ENCODE measurements around the gene DOCK3. TPM values are rescaled to one million over a fixed set of nuclear protein-coding genes. Genes with fewer than 3 reads are reported as not detected.
"Not testable (repeated sequence)": the region's sequence is repeated elsewhere in the genome, so short reads cannot be mapped to it uniquely, and the experiment has no call there.

Gene DOCK3
- total RNA-seq, 2 donors from 2014 or later, result 7.7 to 8.5 TPM

DNA sequence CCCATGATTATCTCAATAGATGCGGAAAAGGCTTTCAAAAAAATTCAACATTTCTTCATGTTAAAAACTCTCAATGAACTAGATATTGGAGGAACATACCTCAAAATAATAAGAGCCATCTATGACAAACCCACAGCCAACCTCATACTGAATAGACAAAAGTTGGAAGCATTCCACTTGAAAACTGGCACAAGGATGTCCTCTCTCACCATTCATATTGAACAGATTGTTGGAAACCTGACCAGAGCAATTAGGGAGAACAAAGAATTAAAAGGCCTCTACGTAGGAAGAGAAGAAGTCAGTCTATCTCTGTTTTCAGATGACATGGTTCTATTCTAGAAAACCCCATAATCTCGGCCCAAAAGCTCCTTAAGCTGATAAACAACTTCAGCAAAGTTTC is 435.9 kb downstream of the DOCK3 start:
- peaks cover 35% of the 10 kb centered on the region for H3K9me3 Mint-ChIP-seq

DNA sequence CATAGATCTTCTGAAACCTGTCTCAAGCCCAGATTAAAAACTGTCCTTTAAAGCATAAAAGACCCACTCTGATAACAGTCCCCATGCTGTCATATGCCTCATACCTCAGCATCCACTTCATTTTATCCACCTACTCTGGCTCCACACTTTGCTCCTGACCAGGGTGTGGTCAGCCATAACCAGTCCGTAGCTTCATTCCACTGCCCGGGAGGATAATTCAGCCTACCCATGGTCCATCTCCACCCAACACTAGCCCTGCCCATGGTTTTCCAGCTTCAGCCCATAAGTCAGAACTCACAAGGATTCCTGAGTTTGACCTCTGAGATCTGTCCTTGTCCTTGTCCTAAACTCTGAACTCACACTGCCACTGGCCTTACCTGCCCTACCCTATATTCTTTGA is 448.2 kb downstream of the DOCK3 start:
- no peaks in the 10 kb centered on the region for H3K27me3 ChIP-seq (ENCODE audit: control insufficient read depth, insufficient read depth, low read length, poor library complexity, severe bottlenecking)
- H3K4me3 ChIP-seq (ENCODE audit: low read length), result no peak overlapping the region
- Mint-ChIP-seq H3K27me3 (ENCODE audit: insufficient read depth) (no peaks in the 10 kb centered on the region), H3K9me3 (peaks cover 21% of the 10 kb centered on the region), H3K36me3 (ENCODE audit: low read depth) (peaks cover 2% of the 10 kb centered on the region), H3K4me3 (no peak overlapping the region), H3K4me1 (no peaks in the 10 kb centered on the region), H3K27ac (no peak overlapping the region)
- no peak overlapping the region for H3K9ac ChIP-seq (ENCODE audit: extremely low read depth, low read length, poor library complexity, severe bottlenecking)
- H3K9me3 ChIP-seq (ENCODE audit: control insufficient read depth, low read length), result peaks cover 3% of the 10 kb centered on the region
- no peaks in the 10 kb centered on the region for H3K36me3 ChIP-seq (ENCODE audit: control insufficient read depth, insufficient read depth, low read length)
- 85 to 94% methylated on average over 2 of the region's 2 CpGs for WGBS, 2 experiments (ENCODE audit: insufficient coverage in 1 of 2, insufficient read length in 1 of 2)
- H3K4me1 ChIP-seq (ENCODE audit: control insufficient read depth, insufficient read depth, low read length), result no peaks in the 10 kb centered on the region
- DNase-seq, result no peak
- no peak overlapping the region for H3K27ac ChIP-seq (ENCODE audit: low read depth, low read length)
- TF ChIP-seq, protein P1, sequence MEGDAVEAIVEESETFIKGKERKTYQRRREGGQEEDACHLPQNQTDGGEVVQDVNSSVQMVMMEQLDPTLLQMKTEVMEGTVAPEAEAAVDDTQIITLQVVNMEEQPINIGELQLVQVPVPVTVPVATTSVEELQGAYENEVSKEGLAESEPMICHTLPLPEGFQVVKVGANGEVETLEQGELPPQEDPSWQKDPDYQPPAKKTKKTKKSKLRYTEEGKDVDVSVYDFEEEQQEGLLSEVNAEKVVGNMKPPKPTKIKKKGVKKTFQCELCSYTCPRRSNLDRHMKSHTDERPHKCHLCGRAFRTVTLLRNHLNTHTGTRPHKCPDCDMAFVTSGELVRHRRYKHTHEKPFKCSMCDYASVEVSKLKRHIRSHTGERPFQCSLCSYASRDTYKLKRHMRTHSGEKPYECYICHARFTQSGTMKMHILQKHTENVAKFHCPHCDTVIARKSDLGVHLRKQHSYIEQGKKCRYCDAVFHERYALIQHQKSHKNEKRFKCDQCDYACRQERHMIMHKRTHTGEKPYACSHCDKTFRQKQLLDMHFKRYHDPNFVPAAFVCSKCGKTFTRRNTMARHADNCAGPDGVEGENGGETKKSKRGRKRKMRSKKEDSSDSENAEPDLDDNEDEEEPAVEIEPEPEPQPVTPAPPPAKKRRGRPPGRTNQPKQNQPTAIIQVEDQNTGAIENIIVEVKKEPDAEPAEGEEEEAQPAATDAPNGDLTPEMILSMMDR (conservative IDR thresholded peaks at IDR 0.05), result no peak

More for the DNA sequence above, 435.9 kb downstream of the DOCK3 start:
- Histone ChIP-seq H3K27me3 (ENCODE audit: control insufficient read depth, insufficient read depth, low read length, poor library complexity, severe bottlenecking) (no peaks in the 10 kb centered on the region), H3K27ac (ENCODE audit: low read depth, low read length) (no peak overlapping the region), H3K36me3 (ENCODE audit: control insufficient read depth, insufficient read depth, low read length) (peaks cover 3% of the 10 kb centered on the region), H3K9ac (ENCODE audit: extremely low read depth, low read length, poor library complexity, severe bottlenecking) (no peak overlapping the region), H3K4me3 (ENCODE audit: low read length) (no peak overlapping the region), H3K9me3 (ENCODE audit: control insufficient read depth, low read length) (peaks cover 18% of the 10 kb centered on the region), H3K4me1 (ENCODE audit: control insufficient read depth, insufficient read depth, low read length) (no peaks in the 10 kb centered on the region)
- Mint-ChIP-seq H3K4me3 (no peak overlapping the region), H3K27me3 (ENCODE audit: insufficient read depth) (peaks cover 4% of the 10 kb centered on the region), H3K27ac (no peak overlapping the region), H3K36me3 (ENCODE audit: low read depth) (peaks cover 18% of the 10 kb centered on the region), H3K4me1 (no peaks in the 10 kb centered on the region)
- TF ChIP-seq, protein P1 (conservative IDR thresholded peaks at IDR 0.05), result no peak
- WGBS, 2 experiments (ENCODE audit: insufficient coverage in 1 of 2, insufficient read length in 1 of 2), result 86 to 100% methylated on average over 1 to 3 of the region's 3 CpGs
- DNase-seq, result no peak

DNA sequence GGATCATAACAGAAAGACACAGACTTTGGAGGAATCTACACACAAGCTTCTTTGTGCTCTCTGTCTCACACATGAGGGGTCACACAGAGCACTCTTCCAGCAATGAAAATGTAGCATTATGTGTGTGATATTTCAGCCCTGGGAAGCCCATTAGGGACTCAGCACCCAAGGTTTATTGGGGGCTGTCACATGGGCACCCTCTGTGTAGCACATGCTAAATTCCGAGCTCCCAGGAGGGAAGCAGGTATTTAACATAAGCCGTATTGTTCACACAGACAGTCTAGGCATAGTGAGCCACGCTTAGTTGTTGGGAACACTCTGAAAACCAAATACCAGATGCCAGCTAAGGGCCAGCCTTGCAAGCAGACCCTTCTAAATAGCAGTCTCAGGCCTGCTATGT is 448.8 kb downstream of the DOCK3 start:
- Mint-ChIP-seq H3K27ac (no peak overlapping the region), H3K9me3 (peaks cover 16% of the 10 kb centered on the region), H3K36me3 (ENCODE audit: low read depth) (peaks cover 2% of the 10 kb centered on the region), H3K4me3 (no peak overlapping the region), H3K27me3 (ENCODE audit: insufficient read depth) (no peaks in the 10 kb centered on the region), H3K4me1 (no peaks in the 10 kb centered on the region)
- Histone ChIP-seq H3K27ac (ENCODE audit: low read depth, low read length) (no peak overlapping the region), H3K9ac (ENCODE audit: extremely low read depth, low read length, poor library complexity, severe bottlenecking) (no peak overlapping the region), H3K9me3 (ENCODE audit: control insufficient read depth, low read length) (peaks cover 3% of the 10 kb centered on the region), H3K36me3 (ENCODE audit: control insufficient read depth, insufficient read depth, low read length) (no peaks in the 10 kb centered on the region), H3K4me1 (ENCODE audit: control insufficient read depth, insufficient read depth, low read length) (no peaks in the 10 kb centered on the region), H3K27me3 (ENCODE audit: control insufficient read depth, insufficient read depth, low read length, poor library complexity, severe bottlenecking) (no peaks in the 10 kb centered on the region), H3K4me3 (ENCODE audit: low read length) (no peak overlapping the region)
- TF ChIP-seq, protein P1 (conservative IDR thresholded peaks at IDR 0.05), result no peak
- DNase-seq, result no peak
- 87 to 92% methylated on average over 3 of the region's 3 CpGs for WGBS, 2 experiments (ENCODE audit: insufficient coverage in 1 of 2, insufficient read length in 1 of 2)

DNA sequence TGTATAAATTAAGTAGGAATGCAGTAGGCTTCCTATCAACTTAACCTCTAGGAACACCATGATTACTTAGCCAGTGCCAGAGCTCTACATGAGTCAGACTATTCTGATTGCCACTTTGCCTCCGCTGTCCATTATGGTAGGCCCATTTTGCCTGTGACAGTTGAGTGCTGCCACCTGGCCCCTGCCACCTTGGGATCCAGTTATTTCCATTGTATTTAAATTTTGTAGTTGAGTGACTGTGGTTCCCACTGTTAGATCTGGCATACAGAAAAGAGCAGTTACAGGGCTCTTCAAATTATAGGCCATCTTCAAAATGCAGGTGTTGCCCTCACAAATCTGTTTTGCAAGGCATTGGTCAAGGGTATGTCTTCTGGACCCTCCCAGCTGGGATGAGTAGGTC is 456.9 kb downstream of the DOCK3 start:
- not testable (repeated sequence) for H3K27ac Mint-ChIP-seq; H3K4me3 Mint-ChIP-seq; H3K27me3 Mint-ChIP-seq (ENCODE audit: insufficient read depth); H3K36me3 ChIP-seq (ENCODE audit: control insufficient read depth, insufficient read depth, low read length); H3K4me3 ChIP-seq (ENCODE audit: low read length); H3K27me3 ChIP-seq (ENCODE audit: control insufficient read depth, insufficient read depth, low read length, poor library complexity, severe bottlenecking); DNase-seq; H3K4me1 ChIP-seq (ENCODE audit: control insufficient read depth, insufficient read depth, low read length); H3K4me1 Mint-ChIP-seq; H3K9ac ChIP-seq (ENCODE audit: extremely low read depth, low read length, poor library complexity, severe bottlenecking); H3K27ac ChIP-seq (ENCODE audit: low read depth, low read length)
- H3K9me3 ChIP-seq (ENCODE audit: control insufficient read depth, low read length), result peaks cover 23% of the 10 kb centered on the region
- Mint-ChIP-seq H3K36me3 (ENCODE audit: low read depth) (peaks cover 23% of the 10 kb centered on the region), H3K9me3 (peaks cover 29% of the 10 kb centered on the region)
- WGBS, 2 experiments (ENCODE audit: insufficient coverage in 1 of 2, insufficient read length in 1 of 2), result 83 to 95% methylated on average over 1 of the region's 1 CpG
